ENCODE results near the gene CARD11.

- TF ChIP-seq, protein P1, sequence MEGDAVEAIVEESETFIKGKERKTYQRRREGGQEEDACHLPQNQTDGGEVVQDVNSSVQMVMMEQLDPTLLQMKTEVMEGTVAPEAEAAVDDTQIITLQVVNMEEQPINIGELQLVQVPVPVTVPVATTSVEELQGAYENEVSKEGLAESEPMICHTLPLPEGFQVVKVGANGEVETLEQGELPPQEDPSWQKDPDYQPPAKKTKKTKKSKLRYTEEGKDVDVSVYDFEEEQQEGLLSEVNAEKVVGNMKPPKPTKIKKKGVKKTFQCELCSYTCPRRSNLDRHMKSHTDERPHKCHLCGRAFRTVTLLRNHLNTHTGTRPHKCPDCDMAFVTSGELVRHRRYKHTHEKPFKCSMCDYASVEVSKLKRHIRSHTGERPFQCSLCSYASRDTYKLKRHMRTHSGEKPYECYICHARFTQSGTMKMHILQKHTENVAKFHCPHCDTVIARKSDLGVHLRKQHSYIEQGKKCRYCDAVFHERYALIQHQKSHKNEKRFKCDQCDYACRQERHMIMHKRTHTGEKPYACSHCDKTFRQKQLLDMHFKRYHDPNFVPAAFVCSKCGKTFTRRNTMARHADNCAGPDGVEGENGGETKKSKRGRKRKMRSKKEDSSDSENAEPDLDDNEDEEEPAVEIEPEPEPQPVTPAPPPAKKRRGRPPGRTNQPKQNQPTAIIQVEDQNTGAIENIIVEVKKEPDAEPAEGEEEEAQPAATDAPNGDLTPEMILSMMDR (IDR thresholded peaks at IDR 0.05): no peak
- no peak for TF ChIP-seq POLR2A (IDR thresholded peaks at IDR 0.05)
Observed at GRCh38 chr7:3007696-3008095, 36.0 kb downstream of the CARD11 start.

Data from testis (tissue), 2 donors.